Astrocyte (in vitro differentiated cells and primary cell): Measurements from ENCODE around the gene DNAJC17. TPM values are rescaled to one million over a fixed set of nuclear protein-coding genes. Genes with fewer than 3 reads are reported as not detected.

Experiments
- DNase-seq: peaks from one replicate; pipeline ENCODE4 v3.0.0-alpha.2; 2010; ENCODE audit warnings: low read depth
- FAIRE-seq: peaks from 2 replicates; lab custom pipeline; 2011; peaks lifted over from hg19 to GRCh38; lab: Jason Lieb, UNC
- H2AFZ ChIP-seq: 2 replicates; pipeline ENCODE4 v1.6.0; 2012; ENCODE audit warnings: low read depth, low read length, inconsistent platforms
- H3K27ac ChIP-seq: 2 replicates; pipeline ENCODE4 v1.5.1; 2011; ENCODE audit warnings: low read depth, low read length, inconsistent platforms
- H3K27me3 ChIP-seq: 2 replicates; pipeline ENCODE4 v1.6.0; 2011; ENCODE audit warnings: low read length, inconsistent platforms; ENCODE audit not compliant: insufficient read depth
- H3K36me3 ChIP-seq: 2 replicates; pipeline ENCODE4 v1.5.1; 2011; ENCODE audit warnings: low read length, inconsistent platforms; ENCODE audit not compliant: insufficient read depth
- H3K4me1 ChIP-seq: 2 replicates; pipeline ENCODE4 v1.5.1; 2011; ENCODE audit warnings: low read length, inconsistent platforms; ENCODE audit not compliant: insufficient read depth
- H3K4me2 ChIP-seq: 2 replicates; pipeline ENCODE4 v1.6.0; 2012; ENCODE audit warnings: low read length, inconsistent platforms
- H3K4me3 ChIP-seq: 2 replicates; pipeline ENCODE4 v1.5.1; 2011; ENCODE audit warnings: low read depth, mild to moderate bottlenecking, low read length, inconsistent platforms; ENCODE audit not compliant: insufficient read depth
- H3K79me2 ChIP-seq: 2 replicates; pipeline ENCODE4 v1.6.0; 2012; ENCODE audit warnings: mild to moderate bottlenecking, low read length, inconsistent platforms; ENCODE audit not compliant: insufficient read depth
- H3K9ac ChIP-seq: 2 replicates; pipeline ENCODE4 v1.6.0; 2012; ENCODE audit warnings: mild to moderate bottlenecking, low read length, inconsistent platforms
- H3K9me3 ChIP-seq: 2 replicates; pipeline ENCODE4 v1.5.1; 2012; ENCODE audit warnings: low read depth, mild to moderate bottlenecking, low read length, inconsistent platforms; ENCODE audit not compliant: insufficient read depth
- H4K20me1 ChIP-seq: 2 replicates; pipeline ENCODE4 v1.6.0; 2012; ENCODE audit warnings: low read length, inconsistent platforms; ENCODE audit not compliant: insufficient read depth
- H3K27ac Mint-ChIP-seq: one replicate; pipeline ENCODE4 v1.8.0; 2021; ENCODE audit warnings: mild to moderate bottlenecking, mixed read lengths; ENCODE audit not compliant: unreplicated experiment
- H3K27me3 Mint-ChIP-seq: one replicate; pipeline ENCODE4 v1.8.0; 2021; ENCODE audit warnings: low read depth, mixed read lengths; ENCODE audit not compliant: unreplicated experiment
- H3K36me3 Mint-ChIP-seq: one replicate; pipeline ENCODE4 v1.8.0; 2021; ENCODE audit warnings: low read depth, mixed read lengths; ENCODE audit not compliant: unreplicated experiment
- H3K4me1 Mint-ChIP-seq: one replicate; pipeline ENCODE4 v1.8.0; 2021; ENCODE audit warnings: low read depth, mixed read lengths; ENCODE audit not compliant: unreplicated experiment
- H3K4me3 Mint-ChIP-seq: one replicate; pipeline ENCODE4 v1.8.0; 2021; ENCODE audit warnings: mild to moderate bottlenecking, moderate library complexity, mixed read lengths; ENCODE audit not compliant: unreplicated experiment
- H3K9me3 Mint-ChIP-seq: one replicate; pipeline ENCODE4 v1.8.0; 2021; ENCODE audit warnings: mild to moderate bottlenecking, mixed read lengths; ENCODE audit not compliant: unreplicated experiment
- EZH2 ChIP-seq: IDR thresholded peaks from 2 replicates; pipeline ENCODE4 v1.6.1; 2012; ENCODE audit warnings: mild to moderate bottlenecking, low read length, inconsistent platforms; ENCODE audit not compliant: insufficient read depth
- total RNA-seq: library from RNA; stranded (reverse); gene quantifications from 2 replicates; pipeline ENCODE4 v1.2.1, GENCODE V29; 2021
- TF ChIP-seq, protein P1 (sequence below): IDR thresholded peaks from 2 replicates; pipeline ENCODE4 v1.5.1; 2011; ENCODE audit warnings: low read depth, mild to moderate bottlenecking, inconsistent platforms, low read length, moderate library complexity; ENCODE audit not compliant: insufficient read depth

The DNAJC17 gene
- total RNA-seq, 1 donor from 2014 or later = 21.0 TPM

DNA sequence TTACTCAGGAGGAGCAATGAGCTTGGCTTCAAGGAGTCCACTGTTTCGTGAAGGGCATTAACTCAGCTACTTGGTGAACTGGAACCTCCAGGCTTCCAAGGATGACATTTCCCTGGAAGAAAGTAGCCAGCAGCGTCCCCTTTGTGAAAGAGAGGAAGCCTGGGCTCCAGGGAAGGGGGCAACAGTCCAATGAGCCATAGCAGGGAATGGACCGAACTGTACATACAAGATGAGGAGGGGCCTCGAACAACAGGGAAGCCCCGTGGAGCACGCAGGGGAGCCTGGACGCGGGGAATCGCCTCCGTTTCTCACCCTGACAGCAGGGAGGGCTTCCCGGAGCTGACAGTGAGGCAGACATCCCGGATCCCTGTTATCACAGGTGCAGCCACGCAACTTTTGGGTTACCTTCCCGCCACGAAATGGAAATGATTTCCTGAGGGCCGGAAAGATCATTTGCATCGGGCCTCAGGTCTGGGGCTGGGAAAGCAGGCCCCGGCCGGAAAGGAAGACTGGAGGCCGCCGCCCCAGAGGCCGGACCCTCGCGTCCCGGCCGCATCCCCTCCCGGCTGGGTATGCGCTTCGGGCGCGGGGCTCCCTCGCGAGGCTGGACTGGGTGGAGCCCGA is 36.1 kb upstream of the DNAJC17 start:
- peaks cover 2% of the 10 kb centered on the region for H3K36me3 Mint-ChIP-seq
- H4K20me1 ChIP-seq = no peaks in the 10 kb centered on the region
- no peak for DNase-seq
- peak overlapping the region; percentile 48 for H3K4me3 ChIP-seq
- peak overlapping the region; percentile 76 for H3K4me3 Mint-ChIP-seq
- no peak overlapping the region for H3K9ac ChIP-seq
- peak overlapping the region; percentile 75 for H3K27ac Mint-ChIP-seq
- H3K27me3 ChIP-seq = peaks cover 11% of the 10 kb centered on the region
- no peak overlapping the region for H3K27ac ChIP-seq
- peaks cover 13% of the 10 kb centered on the region for H3K27me3 Mint-ChIP-seq
- H3K4me1 Mint-ChIP-seq = peaks cover 34% of the 10 kb centered on the region
- no peaks in the 10 kb centered on the region for H3K9me3 Mint-ChIP-seq
- no peaks in the 10 kb centered on the region for H3K79me2 ChIP-seq
- peak; percentile 57 for TF ChIP-seq EZH2
- TF ChIP-seq, protein P1, sequence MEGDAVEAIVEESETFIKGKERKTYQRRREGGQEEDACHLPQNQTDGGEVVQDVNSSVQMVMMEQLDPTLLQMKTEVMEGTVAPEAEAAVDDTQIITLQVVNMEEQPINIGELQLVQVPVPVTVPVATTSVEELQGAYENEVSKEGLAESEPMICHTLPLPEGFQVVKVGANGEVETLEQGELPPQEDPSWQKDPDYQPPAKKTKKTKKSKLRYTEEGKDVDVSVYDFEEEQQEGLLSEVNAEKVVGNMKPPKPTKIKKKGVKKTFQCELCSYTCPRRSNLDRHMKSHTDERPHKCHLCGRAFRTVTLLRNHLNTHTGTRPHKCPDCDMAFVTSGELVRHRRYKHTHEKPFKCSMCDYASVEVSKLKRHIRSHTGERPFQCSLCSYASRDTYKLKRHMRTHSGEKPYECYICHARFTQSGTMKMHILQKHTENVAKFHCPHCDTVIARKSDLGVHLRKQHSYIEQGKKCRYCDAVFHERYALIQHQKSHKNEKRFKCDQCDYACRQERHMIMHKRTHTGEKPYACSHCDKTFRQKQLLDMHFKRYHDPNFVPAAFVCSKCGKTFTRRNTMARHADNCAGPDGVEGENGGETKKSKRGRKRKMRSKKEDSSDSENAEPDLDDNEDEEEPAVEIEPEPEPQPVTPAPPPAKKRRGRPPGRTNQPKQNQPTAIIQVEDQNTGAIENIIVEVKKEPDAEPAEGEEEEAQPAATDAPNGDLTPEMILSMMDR = no peak
- peak overlapping the region; percentile 80 for H3K4me2 ChIP-seq
- no peaks in the 10 kb centered on the region for H3K36me3 ChIP-seq
- FAIRE-seq = no peak
- no peaks in the 10 kb centered on the region for H3K9me3 ChIP-seq
- H3K4me1 ChIP-seq = peaks cover 13% of the 10 kb centered on the region
- H2AFZ ChIP-seq = peak overlapping the region; percentile 33

DNA sequence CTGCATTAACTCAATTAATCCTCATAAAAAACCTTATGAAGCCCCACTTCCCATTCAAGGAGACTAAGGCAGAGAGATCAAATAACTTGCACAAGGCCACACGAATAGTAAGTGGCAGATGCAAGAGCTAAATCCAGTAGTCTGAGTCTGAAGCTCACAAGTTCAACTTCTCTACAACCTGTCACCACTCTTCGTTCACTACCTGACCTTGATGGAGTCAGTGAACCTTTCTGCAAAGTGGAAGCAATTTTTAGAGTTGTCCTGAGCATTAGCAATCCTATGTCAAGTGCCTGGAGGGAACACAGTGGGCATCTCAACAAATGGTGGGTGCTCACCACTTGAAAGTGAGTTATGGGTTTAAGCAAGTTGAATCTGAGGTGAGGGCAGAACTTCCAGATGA is 34.5 kb upstream of the DNAJC17 start:
- no peaks in the 10 kb centered on the region for H3K79me2 ChIP-seq
- H3K9me3 Mint-ChIP-seq = no peaks in the 10 kb centered on the region
- H3K4me3 Mint-ChIP-seq = no peak overlapping the region
- no peak overlapping the region for H3K9ac ChIP-seq
- no peak overlapping the region for H3K4me3 ChIP-seq
- no peaks in the 10 kb centered on the region for H3K9me3 ChIP-seq
- H2AFZ ChIP-seq = no peak overlapping the region
- no peak overlapping the region for H3K4me2 ChIP-seq
- H3K36me3 ChIP-seq = no peaks in the 10 kb centered on the region
- no peak for DNase-seq
- H3K27me3 Mint-ChIP-seq = peaks cover 13% of the 10 kb centered on the region
- H3K36me3 Mint-ChIP-seq = peaks cover 2% of the 10 kb centered on the region
- H3K27ac Mint-ChIP-seq = no peak overlapping the region
- H3K27ac ChIP-seq = no peak overlapping the region
- no peaks in the 10 kb centered on the region for H4K20me1 ChIP-seq
- TF ChIP-seq, protein P1 = no peak
- no peak for TF ChIP-seq EZH2
- no peak for FAIRE-seq
- peaks cover 13% of the 10 kb centered on the region for H3K4me1 ChIP-seq
- H3K27me3 ChIP-seq = peaks cover 11% of the 10 kb centered on the region
- peaks cover 19% of the 10 kb centered on the region for H3K4me1 Mint-ChIP-seq

DNA sequence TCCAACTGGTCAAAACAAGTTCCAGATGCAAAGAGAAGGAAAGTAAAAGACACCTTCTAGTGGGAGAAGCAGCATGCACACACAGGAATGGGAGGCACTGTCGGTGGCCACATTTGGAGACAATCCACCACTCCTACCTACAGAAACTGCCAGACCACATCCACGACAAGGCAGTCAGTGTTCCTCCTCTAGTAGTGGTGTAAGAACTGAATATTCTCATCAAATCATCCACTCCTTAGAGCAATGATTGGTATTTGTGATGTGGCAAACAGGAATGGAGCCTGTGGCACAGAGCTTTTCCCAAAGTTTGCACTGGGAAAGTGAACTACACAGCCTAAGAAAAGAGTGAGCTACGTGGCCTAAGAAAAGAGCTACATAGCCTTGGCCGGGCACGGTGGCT is 31.5 kb upstream of the DNAJC17 start:
- Histone ChIP-seq H3K79me2 (no peaks in the 10 kb centered on the region), H3K9me3 (no peaks in the 10 kb centered on the region), H3K4me2 (no peak overlapping the region), H2AFZ (no peak overlapping the region), H3K9ac (no peak overlapping the region), H3K27ac (no peak overlapping the region), H3K4me1 (no peaks in the 10 kb centered on the region), H3K27me3 (peaks cover 4% of the 10 kb centered on the region), H3K4me3 (no peak overlapping the region), H3K36me3 (no peaks in the 10 kb centered on the region), H4K20me1 (no peaks in the 10 kb centered on the region)
- H3K27me3 Mint-ChIP-seq = peaks cover 9% of the 10 kb centered on the region
- no peak for DNase-seq
- H3K4me1 Mint-ChIP-seq = peaks cover 5% of the 10 kb centered on the region
- no peak overlapping the region for H3K4me3 Mint-ChIP-seq
- no peak for TF ChIP-seq EZH2
- TF ChIP-seq, protein P1 = no peak
- no peak for FAIRE-seq
- H3K27ac Mint-ChIP-seq = no peak overlapping the region
- peaks cover 2% of the 10 kb centered on the region for H3K36me3 Mint-ChIP-seq
- no peaks in the 10 kb centered on the region for H3K9me3 Mint-ChIP-seq
